Effector memory CD4-positive, alpha-beta T cell (primary cell): ENCODE data around the gene ABCB8.

Source experiments
- DNase-seq, 3 donors: peaks; one replicate each; pipeline ENCODE4 v3.0.0-alpha.2; 2020
- H3K27ac ChIP-seq: 2 replicates; pipeline ENCODE4 v1.7.0; 2013; ENCODE audit warnings: mild to moderate bottlenecking, low read length, moderate library complexity; ENCODE audit not compliant: insufficient read depth, poor library complexity, severe bottlenecking
- H3K27me3 ChIP-seq: replicated peaks from 2 replicates; pipeline ENCODE4 v1.7.0; 2013; ENCODE audit warnings: mild to moderate bottlenecking, low read length; ENCODE audit not compliant: insufficient read depth, control insufficient read depth, poor library complexity, severe bottlenecking
- H3K36me3 ChIP-seq: 2 replicates; pipeline ENCODE4 v1.7.0; 2013; ENCODE audit warnings: mild to moderate bottlenecking, low read length, moderate library complexity; ENCODE audit not compliant: control insufficient read depth, insufficient read depth
- H3K4me1 ChIP-seq: 2 replicates; pipeline ENCODE4 v1.7.0; 2013; ENCODE audit warnings: low read length, mild to moderate bottlenecking; ENCODE audit not compliant: control insufficient read depth, insufficient read depth, poor library complexity, severe bottlenecking
- H3K4me3 ChIP-seq: 2 replicates; pipeline ENCODE4 v1.7.0; 2013; ENCODE audit warnings: low read length, low read depth, mild to moderate bottlenecking; ENCODE audit not compliant: insufficient read depth, poor library complexity, severe bottlenecking
- H3K9me3 ChIP-seq: 2 replicates; pipeline ENCODE4 v1.7.0; 2013; ENCODE audit warnings: mild to moderate bottlenecking, low read length, moderate library complexity; ENCODE audit not compliant: control insufficient read depth

The ABCB8 gene

GRCh38 chr7:151045262-151045661 lies 17.0 kb downstream of the ABCB8 start:
- no peaks in the 10 kb centered on the region for H3K4me1 ChIP-seq
- H3K9me3 ChIP-seq, result no peaks in the 10 kb centered on the region
- H3K27me3 ChIP-seq, result no peaks in the 10 kb centered on the region
- no peak overlapping the region for H3K27ac ChIP-seq
- peaks cover 27% of the 10 kb centered on the region for H3K36me3 ChIP-seq
- no peak overlapping the region for H3K4me3 ChIP-seq
- DNase-seq, result no peak

GRCh38 chr7:151045967-151046366 lies 17.7 kb downstream of the ABCB8 start:
- Histone ChIP-seq H3K4me1 (peaks cover 4% of the 10 kb centered on the region), H3K4me3 (no peak overlapping the region), H3K36me3 (peaks cover 27% of the 10 kb centered on the region), H3K9me3 (no peaks in the 10 kb centered on the region), H3K27me3 (no peaks in the 10 kb centered on the region), H3K27ac (no peak overlapping the region)
- DNase-seq, result no peak

DNA sequence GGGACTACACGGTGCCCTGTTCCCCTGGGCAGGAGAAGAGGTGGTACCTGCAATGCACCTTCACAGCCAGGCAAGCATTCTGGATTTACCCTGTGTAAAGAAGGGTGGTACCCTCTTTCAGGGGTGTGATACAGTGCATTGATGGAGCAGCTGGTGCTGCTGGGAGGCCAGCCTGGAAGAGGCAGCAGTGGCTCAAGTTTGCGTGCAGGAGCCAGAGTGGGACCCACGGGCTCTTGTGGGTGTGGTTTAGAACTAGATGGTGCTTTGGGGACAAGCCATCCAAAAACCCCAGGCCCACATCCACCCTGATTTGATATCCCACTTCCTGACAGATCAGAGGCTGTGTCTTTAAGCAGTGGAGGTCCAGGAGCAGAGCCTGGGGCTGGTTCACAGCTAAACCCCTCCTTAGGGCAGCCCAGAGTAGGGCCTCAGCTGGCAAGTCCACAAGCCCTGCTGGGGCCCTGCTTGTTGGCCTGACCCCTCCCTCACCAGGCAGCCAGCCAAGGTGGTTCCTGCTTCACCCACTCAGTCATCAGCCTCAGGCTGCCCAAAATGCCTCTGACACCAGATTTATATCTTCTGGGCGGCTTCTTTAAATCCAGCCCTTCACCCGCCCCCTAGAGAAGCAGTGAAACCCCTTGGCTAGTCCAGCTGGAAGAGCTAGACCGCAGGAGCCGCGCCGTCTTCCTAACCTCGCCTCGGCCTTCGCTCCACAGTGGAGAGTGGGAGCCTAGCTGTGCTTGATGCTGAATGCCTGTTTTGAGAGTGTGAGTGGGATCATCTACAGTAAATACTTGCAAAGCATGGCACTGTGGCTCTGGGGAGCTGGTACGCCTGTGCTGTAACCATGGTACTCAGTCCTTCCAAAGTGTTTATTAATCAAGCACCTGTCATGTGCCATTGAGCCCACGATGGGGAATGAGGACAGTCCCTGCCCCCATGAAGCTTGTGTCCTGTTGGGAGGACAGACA lies 18.6 kb downstream of the ABCB8 start:
- no peaks in the 10 kb centered on the region for H3K27me3 ChIP-seq
- no peak for DNase-seq
- no peak overlapping the region for H3K27ac ChIP-seq
- peaks cover 27% of the 10 kb centered on the region for H3K36me3 ChIP-seq
- H3K4me3 ChIP-seq, result no peak overlapping the region
- no peaks in the 10 kb centered on the region for H3K9me3 ChIP-seq
- peaks cover 6% of the 10 kb centered on the region for H3K4me1 ChIP-seq

- peaks cover 6% of the 10 kb centered on the region for H3K4me1 ChIP-seq
- H3K36me3 ChIP-seq, result peaks cover 18% of the 10 kb centered on the region
- no peak for DNase-seq
- H3K9me3 ChIP-seq, result no peaks in the 10 kb centered on the region
- H3K27ac ChIP-seq, result no peak within 1 kb of the TSS
- no peak within 1 kb of the TSS for H3K4me3 ChIP-seq
- H3K27me3 ChIP-seq, result no peaks in the 10 kb centered on the region
These were observed 19.9 kb downstream of the ABCB8 start, which contains the start of gene ASIC3 for GRCh38 chr7:151047976-151048815. TSS of gene ASIC3 (plus strand) at chr7:151048531. CDS start at chr7:151048886, 355 bp downstream.

DNA sequence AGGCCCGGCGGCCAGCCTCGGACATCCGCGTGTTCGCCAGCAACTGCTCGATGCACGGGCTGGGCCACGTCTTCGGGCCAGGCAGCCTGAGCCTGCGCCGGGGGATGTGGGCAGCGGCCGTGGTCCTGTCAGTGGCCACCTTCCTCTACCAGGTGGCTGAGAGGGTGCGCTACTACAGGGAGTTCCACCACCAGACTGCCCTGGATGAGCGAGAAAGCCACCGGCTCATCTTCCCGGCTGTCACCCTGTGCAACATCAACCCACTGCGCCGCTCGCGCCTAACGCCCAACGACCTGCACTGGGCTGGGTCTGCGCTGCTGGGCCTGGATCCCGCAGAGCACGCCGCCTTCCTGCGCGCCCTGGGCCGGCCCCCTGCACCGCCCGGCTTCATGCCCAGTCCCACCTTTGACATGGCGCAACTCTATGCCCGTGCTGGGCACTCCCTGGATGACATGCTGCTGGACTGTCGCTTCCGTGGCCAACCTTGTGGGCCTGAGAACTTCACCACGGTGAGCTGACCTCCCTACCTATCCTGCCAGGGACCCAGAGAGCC lies 20.7 kb downstream of the ABCB8 start:
- Histone ChIP-seq H3K4me3 (no peak overlapping the region), H3K9me3 (no peaks in the 10 kb centered on the region), H3K36me3 (peaks cover 16% of the 10 kb centered on the region), H3K4me1 (peaks cover 6% of the 10 kb centered on the region), H3K27ac (no peak overlapping the region), H3K27me3 (no peaks in the 10 kb centered on the region)
- DNase-seq, result no peak

DNA sequence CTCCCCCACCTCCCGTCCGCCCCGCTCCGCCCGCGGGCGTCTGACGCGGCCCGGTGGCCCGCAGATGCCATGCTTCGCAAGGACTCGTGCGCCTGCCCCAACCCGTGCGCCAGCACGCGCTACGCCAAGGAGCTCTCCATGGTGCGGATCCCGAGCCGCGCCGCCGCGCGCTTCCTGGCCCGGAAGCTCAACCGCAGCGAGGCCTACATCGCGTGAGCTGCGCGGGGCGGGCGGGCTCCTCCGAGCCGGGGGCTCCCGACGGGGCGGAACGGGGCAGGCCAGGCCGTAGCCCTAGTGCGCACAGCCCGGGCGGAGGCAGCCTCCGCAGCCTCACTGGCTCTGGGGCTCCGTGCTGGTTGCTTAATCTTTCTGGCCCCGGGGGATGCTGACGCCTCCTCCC lies 22.9 kb downstream of the ABCB8 start:
- H3K27ac ChIP-seq, result no peak overlapping the region
- no peaks in the 10 kb centered on the region for H3K9me3 ChIP-seq
- H3K27me3 ChIP-seq, result no peaks in the 10 kb centered on the region
- H3K4me1 ChIP-seq, result peaks cover 6% of the 10 kb centered on the region
- peaks cover 5% of the 10 kb centered on the region for H3K36me3 ChIP-seq
- DNase-seq, result peak; percentile 27 to 35 (median 31)
- no peak overlapping the region for H3K4me3 ChIP-seq

- no peak overlapping the region for H3K4me3 ChIP-seq
- DNase-seq, result no peak
- no peaks in the 10 kb centered on the region for H3K9me3 ChIP-seq
- peaks cover 14% of the 10 kb centered on the region for H3K4me1 ChIP-seq
- no peaks in the 10 kb centered on the region for H3K27me3 ChIP-seq
- H3K36me3 ChIP-seq, result no peaks in the 10 kb centered on the region
- no peak overlapping the region for H3K27ac ChIP-seq
These were observed 24.8 kb downstream of the ABCB8 start for GRCh38 chr7:151053096-151053495.

DNA sequence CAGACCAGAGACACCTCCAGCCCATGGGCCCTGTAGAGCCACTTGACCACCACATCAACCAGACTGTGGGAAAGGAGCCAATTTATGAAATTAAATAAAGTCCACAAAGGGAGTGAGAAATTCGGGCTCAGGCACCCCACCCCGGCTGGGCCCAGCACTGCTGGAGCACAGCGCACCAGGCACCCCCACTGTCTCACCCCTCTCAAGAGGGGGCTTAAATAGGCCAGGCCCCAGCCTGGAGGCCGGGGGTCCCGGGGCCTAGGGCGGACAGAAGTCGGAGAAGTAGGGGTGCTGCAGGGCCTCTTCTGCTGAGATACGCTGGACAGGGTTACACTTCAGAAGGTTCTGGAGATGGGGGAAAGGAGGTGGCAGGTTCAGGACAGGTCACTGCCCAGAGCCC lies 25.5 kb downstream of the ABCB8 start:
- H3K36me3 ChIP-seq, result no peaks in the 10 kb centered on the region
- H3K4me1 ChIP-seq, result peaks cover 20% of the 10 kb centered on the region
- no peak overlapping the region for H3K27ac ChIP-seq
- no peak for DNase-seq
- no peak overlapping the region for H3K4me3 ChIP-seq
- H3K27me3 ChIP-seq, result no peaks in the 10 kb centered on the region
- no peaks in the 10 kb centered on the region for H3K9me3 ChIP-seq

DNA sequence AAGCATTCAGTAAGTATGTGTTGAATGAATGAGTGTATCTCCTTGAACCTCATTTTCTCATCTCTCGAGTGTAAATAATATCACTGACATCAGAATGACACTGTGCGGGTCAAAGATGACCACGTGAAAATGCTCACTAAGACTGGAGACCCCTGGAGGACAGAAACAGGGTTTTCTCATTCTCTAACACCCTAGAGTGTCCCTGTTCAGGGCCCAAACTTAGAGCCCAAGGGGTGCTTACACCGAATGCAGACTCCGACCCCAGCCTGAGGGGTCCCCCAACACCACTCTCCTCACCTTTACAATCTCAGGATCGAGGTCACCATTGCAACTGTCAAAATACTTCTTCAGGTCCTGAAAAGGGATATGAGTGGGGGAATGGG lies 28.0 kb downstream of the ABCB8 start:
- Histone ChIP-seq H3K4me1 (peaks cover 29% of the 10 kb centered on the region), H3K4me3 (no peak overlapping the region), H3K36me3 (no peaks in the 10 kb centered on the region), H3K27ac (no peak overlapping the region), H3K9me3 (no peaks in the 10 kb centered on the region), H3K27me3 (no peaks in the 10 kb centered on the region)
- no peak for DNase-seq
